Parathyroid adenoma (tissue), 2 donors: ENCODE data around the gene SYT12.

Experiments used
- H2AFZ ChIP-seq: fragments of 300-600 bp; sonication (generic); one replicate; pipeline ENCODE4 v1.7.0; 2017; ENCODE audit warnings: antibody characterized with exemption, mild to moderate bottlenecking
- H3K27ac ChIP-seq: fragments of 300-600 bp; sonication (generic); one replicate; pipeline ENCODE4 v1.7.0; 2017
- H3K27me3 ChIP-seq: fragments of 300-600 bp; sonication (generic); one replicate; pipeline ENCODE4 v1.7.0; 2017; ENCODE audit warnings: low read length; ENCODE audit not compliant: control insufficient read depth, insufficient read depth
- H3K36me3 ChIP-seq: fragments of 300-600 bp; sonication (generic); one replicate; pipeline ENCODE4 v1.7.0; 2017; ENCODE audit warnings: low read length; ENCODE audit not compliant: control insufficient read depth, insufficient read depth
- H3K4me1 ChIP-seq: fragments of 300-600 bp; sonication (generic); one replicate; pipeline ENCODE4 v1.7.0; 2017; ENCODE audit warnings: control low read depth
- H3K4me2 ChIP-seq: fragments of 300-600 bp; sonication (generic); one replicate; pipeline ENCODE4 v1.7.0; 2017; ENCODE audit warnings: low read length
- H3K4me3 ChIP-seq: fragments of 300-600 bp; sonication (generic); one replicate; pipeline ENCODE4 v1.7.0; 2017; ENCODE audit warnings: low read depth, low read length
- H3K79me2 ChIP-seq: fragments of 300-600 bp; sonication (generic); one replicate; pipeline ENCODE4 v1.7.0; 2017; ENCODE audit warnings: control low read depth
- H3K9ac ChIP-seq: fragments of 300-600 bp; sonication (generic); one replicate; pipeline ENCODE4 v1.7.0; 2017; ENCODE audit warnings: mild to moderate bottlenecking
- H3K9me3 ChIP-seq: fragments of 300-600 bp; sonication (generic); one replicate; pipeline ENCODE4 v1.7.0; 2017; ENCODE audit warnings: low read length; ENCODE audit not compliant: control insufficient read depth
- CTCF ChIP-seq: fragments of 300-600 bp; sonication (generic); IDR thresholded peaks from one replicate; pipeline ENCODE4 v1.7.0; 2017; ENCODE audit warnings: antibody characterized with exemption, mild to moderate bottlenecking
- donor health status: primary hyperparathyroidism.

Gene SYT12

GRCh38 chr11:67022341-67022933 lies 497 bp upstream of the SYT12 start:
- peaks cover 13% of the 10 kb centered on the region for H3K79me2 ChIP-seq
- TF ChIP-seq CTCF = no peak
- peak overlapping the region; percentile 53 for H3K4me2 ChIP-seq
- H3K9me3 ChIP-seq = no peaks in the 10 kb centered on the region
- H3K36me3 ChIP-seq = no peaks in the 10 kb centered on the region
- H3K4me3 ChIP-seq = peak overlapping the region; percentile 42
- H3K4me1 ChIP-seq = peaks cover 13% of the 10 kb centered on the region
- H3K27me3 ChIP-seq = no peaks in the 10 kb centered on the region
- no peak overlapping the region for H3K9ac ChIP-seq
- peak overlapping the region; percentile 64 for H2AFZ ChIP-seq
- peak overlapping the region; percentile 89 for H3K27ac ChIP-seq

GRCh38 chr11:67023957-67024353 lies 1.0 kb downstream of the SYT12 start:
- no peak overlapping the region for H2AFZ ChIP-seq
- H3K9me3 ChIP-seq = no peaks in the 10 kb centered on the region
- peaks cover 13% of the 10 kb centered on the region for H3K79me2 ChIP-seq
- no peaks in the 10 kb centered on the region for H3K36me3 ChIP-seq
- H3K4me3 ChIP-seq = peak overlapping the region; percentile 71
- H3K27me3 ChIP-seq = no peaks in the 10 kb centered on the region
- no peak for TF ChIP-seq CTCF
- peaks cover 23% of the 10 kb centered on the region for H3K4me1 ChIP-seq
- peak overlapping the region; percentile 96 for H3K27ac ChIP-seq
- peak overlapping the region; percentile 53 for H3K9ac ChIP-seq
- peak overlapping the region; percentile 87 for H3K4me2 ChIP-seq

GRCh38 chr11:67024410-67024809 lies 1.5 kb downstream of the SYT12 start:
- peak overlapping the region; percentile 71 for H3K4me3 ChIP-seq
- no peaks in the 10 kb centered on the region for H3K9me3 ChIP-seq
- no peak for TF ChIP-seq CTCF
- H3K79me2 ChIP-seq = peaks cover 13% of the 10 kb centered on the region
- H2AFZ ChIP-seq = no peak overlapping the region
- H3K4me2 ChIP-seq = peak overlapping the region; percentile 87
- H3K36me3 ChIP-seq = no peaks in the 10 kb centered on the region
- no peaks in the 10 kb centered on the region for H3K27me3 ChIP-seq
- H3K27ac ChIP-seq = peak overlapping the region; percentile 96
- H3K9ac ChIP-seq = peak overlapping the region; percentile 11
- H3K4me1 ChIP-seq = peaks cover 28% of the 10 kb centered on the region

DNA sequence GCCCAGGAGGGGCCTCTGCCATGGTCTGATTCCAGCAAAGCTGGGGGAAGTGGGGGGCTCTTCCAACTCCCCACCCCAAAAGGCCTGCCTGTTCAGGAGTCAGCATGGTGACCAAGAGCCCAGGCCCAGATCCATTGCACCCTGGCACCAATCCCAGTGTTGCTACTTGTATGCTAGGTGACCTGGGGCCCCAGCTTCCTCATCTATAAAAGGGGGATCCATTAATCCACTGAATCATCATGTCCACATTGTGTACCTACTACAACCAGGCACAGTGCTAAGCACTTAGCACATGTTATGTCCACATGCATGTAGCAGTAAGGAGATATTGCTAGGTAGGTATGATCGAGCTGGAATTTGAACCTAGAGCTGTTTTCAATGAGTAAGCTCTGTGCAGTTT lies 2.0 kb downstream of the SYT12 start:
- no peak overlapping the region for H2AFZ ChIP-seq
- peaks cover 32% of the 10 kb centered on the region for H3K4me1 ChIP-seq
- peaks cover 13% of the 10 kb centered on the region for H3K79me2 ChIP-seq
- no peaks in the 10 kb centered on the region for H3K36me3 ChIP-seq
- H3K9me3 ChIP-seq = no peaks in the 10 kb centered on the region
- TF ChIP-seq CTCF = no peak
- peak overlapping the region; percentile 96 for H3K27ac ChIP-seq
- H3K4me3 ChIP-seq = peak overlapping the region; percentile 71
- H3K9ac ChIP-seq = no peak overlapping the region
- no peaks in the 10 kb centered on the region for H3K27me3 ChIP-seq
- peak overlapping the region; percentile 87 for H3K4me2 ChIP-seq

- Histone ChIP-seq H3K27ac (peak overlapping the region; percentile 96), H2AFZ (no peak overlapping the region), H3K9ac (no peak overlapping the region), H3K27me3 (no peaks in the 10 kb centered on the region), H3K4me2 (no peak overlapping the region), H3K36me3 (no peaks in the 10 kb centered on the region), H3K4me3 (no peak overlapping the region), H3K79me2 (peaks cover 13% of the 10 kb centered on the region), H3K9me3 (no peaks in the 10 kb centered on the region), H3K4me1 (peaks cover 40% of the 10 kb centered on the region)
- no peak for TF ChIP-seq CTCF
These were observed 2.8 kb downstream of the SYT12 start for GRCh38 chr11:67025750-67026149.
